ENCODE results near the gene RBM5. TPM values are rescaled to one million over a fixed set of nuclear protein-coding genes. Genes with fewer than 3 reads are reported as not detected.
A peak's percentile ranks its signal among the peaks of the same experiment; 100 is the strongest.

The RBM5 gene
- total RNA-seq, 2 donors from 2014 or later = 139 to 308 TPM

DNA sequence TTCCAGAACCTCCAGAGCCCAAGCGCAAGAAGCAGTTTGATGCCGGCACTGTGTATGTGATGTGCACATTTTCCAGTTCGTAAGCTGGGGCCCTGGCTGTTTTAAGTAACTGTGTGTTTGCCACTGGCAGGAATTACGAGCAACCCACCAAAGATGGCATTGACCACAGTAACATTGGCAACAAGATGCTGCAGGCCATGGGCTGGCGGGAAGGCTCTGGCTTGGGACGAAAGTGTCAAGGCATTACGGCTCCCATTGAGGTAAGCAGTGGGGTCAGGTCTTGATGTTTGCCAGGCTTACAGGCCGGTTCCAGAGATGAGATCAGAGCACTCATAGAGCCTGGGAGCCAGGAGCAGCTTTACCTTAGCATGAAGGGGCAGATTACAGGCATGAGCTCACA is 28.4 kb downstream of the RBM5 start:
- Histone ChIP-seq H3K27me3 (no peaks in the 10 kb centered on the region), H3K4me1 (no peaks in the 10 kb centered on the region), H3K9me3 (no peaks in the 10 kb centered on the region), H3K36me3 (replicated peaks in 1 of 2; ENCODE audit: insufficient read depth in 1 of 2, low read depth in 2 of 2) (peaks cover 20 to 63% of the 10 kb centered on the region in 2 donors), H3K4me3 (no peak overlapping the region), H3K27ac (no peak overlapping the region)
- DNase-seq (no peak), ATAC-seq (no peak)
- intact Hi-C loops (cut with DNase I) = no loop called here
- TF ChIP-seq, protein P1, sequence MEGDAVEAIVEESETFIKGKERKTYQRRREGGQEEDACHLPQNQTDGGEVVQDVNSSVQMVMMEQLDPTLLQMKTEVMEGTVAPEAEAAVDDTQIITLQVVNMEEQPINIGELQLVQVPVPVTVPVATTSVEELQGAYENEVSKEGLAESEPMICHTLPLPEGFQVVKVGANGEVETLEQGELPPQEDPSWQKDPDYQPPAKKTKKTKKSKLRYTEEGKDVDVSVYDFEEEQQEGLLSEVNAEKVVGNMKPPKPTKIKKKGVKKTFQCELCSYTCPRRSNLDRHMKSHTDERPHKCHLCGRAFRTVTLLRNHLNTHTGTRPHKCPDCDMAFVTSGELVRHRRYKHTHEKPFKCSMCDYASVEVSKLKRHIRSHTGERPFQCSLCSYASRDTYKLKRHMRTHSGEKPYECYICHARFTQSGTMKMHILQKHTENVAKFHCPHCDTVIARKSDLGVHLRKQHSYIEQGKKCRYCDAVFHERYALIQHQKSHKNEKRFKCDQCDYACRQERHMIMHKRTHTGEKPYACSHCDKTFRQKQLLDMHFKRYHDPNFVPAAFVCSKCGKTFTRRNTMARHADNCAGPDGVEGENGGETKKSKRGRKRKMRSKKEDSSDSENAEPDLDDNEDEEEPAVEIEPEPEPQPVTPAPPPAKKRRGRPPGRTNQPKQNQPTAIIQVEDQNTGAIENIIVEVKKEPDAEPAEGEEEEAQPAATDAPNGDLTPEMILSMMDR (IDR thresholded peaks at IDR 0.05) = no peak
- TF ChIP-seq POLR2A (IDR thresholded peaks at IDR 0.05) = no peak
- WGBS, 2 donors = 90 to 95% methylated on average over 8 of the region's 8 CpGs

DNA sequence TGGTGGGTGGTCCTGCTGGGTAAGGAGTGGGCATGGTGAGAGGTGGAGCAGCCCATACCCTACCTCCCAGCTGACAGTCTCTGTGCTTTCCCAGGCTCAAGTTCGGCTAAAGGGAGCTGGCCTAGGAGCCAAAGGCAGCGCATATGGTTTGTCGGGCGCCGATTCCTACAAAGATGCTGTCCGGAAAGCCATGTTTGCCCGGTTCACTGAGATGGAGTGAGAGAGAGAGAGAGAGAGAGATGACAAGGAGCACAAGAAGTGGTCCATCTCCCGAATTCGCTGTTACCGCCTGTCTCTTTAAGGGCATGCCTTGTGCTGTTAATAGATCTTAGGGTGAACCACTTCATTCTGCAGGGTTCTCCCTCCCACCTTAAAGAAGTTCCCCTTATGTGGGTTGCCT is 29.5 kb downstream of the RBM5 start:
- Histone ChIP-seq H3K4me1 (no peaks in the 10 kb centered on the region), H3K4me3 (no peak overlapping the region), H3K9me3 (no peaks in the 10 kb centered on the region), H3K27ac (no peak overlapping the region), H3K27me3 (no peaks in the 10 kb centered on the region), H3K36me3 (replicated peaks in 1 of 2; ENCODE audit: insufficient read depth in 1 of 2, low read depth in 2 of 2) (peaks cover 20 to 54% of the 10 kb centered on the region in 2 donors)
- DNase-seq (no peak), ATAC-seq (no peak)
- intact Hi-C loops (cut with DNase I) = no loop called here
- no peak for TF ChIP-seq POLR2A (IDR thresholded peaks at IDR 0.05)
- TF ChIP-seq, protein P1 (IDR thresholded peaks at IDR 0.05) = no peak
- 82 to 93% methylated on average over 10 of the region's 10 CpGs for WGBS, 2 donors

DNA sequence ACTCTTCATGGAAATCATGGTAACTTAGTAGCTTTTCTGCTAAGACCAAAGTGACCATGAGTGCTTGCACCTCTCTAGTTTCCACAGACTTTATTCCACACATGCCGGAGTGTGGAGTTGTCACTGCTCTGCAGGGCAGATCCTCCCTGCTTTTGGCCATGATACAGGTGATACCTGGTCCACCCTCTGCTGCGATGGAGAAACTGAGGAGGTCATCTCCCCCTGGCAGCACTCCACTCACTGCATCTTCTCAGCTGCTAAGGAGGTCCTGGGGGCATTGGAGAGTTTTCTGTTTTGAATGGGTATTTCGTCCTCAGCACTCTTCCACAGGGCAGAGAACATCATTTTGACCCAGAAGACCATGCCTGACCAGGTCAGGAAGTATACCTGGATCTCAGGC is 31.1 kb downstream of the RBM5 start:
- intact Hi-C loops (cut with DNase I) = loop anchor here (5.0 kb wide), 1 partner anchor 68 kb away; no protein-coding TSS in a partner anchor
- TF ChIP-seq POLR2A (IDR thresholded peaks at IDR 0.05) = no peak
- TF ChIP-seq, protein P1 (IDR thresholded peaks at IDR 0.05) = no peak
- no peak overlapping the region for H3K4me3 ChIP-seq
- H3K36me3 ChIP-seq (replicated peaks in 1 of 2; ENCODE audit: insufficient read depth in 1 of 2, low read depth in 2 of 2) = peaks cover 18 to 40% of the 10 kb centered on the region in 2 donors
- H3K27me3 ChIP-seq = no peaks in the 10 kb centered on the region
- ATAC-seq = no peak
- DNase-seq = no peak
- 81 to 91% methylated on average over 3 of the region's 3 CpGs for WGBS, 2 donors
- H3K27ac ChIP-seq = no peak overlapping the region
- no peaks in the 10 kb centered on the region for H3K4me1 ChIP-seq
- H3K9me3 ChIP-seq = no peaks in the 10 kb centered on the region

DNA sequence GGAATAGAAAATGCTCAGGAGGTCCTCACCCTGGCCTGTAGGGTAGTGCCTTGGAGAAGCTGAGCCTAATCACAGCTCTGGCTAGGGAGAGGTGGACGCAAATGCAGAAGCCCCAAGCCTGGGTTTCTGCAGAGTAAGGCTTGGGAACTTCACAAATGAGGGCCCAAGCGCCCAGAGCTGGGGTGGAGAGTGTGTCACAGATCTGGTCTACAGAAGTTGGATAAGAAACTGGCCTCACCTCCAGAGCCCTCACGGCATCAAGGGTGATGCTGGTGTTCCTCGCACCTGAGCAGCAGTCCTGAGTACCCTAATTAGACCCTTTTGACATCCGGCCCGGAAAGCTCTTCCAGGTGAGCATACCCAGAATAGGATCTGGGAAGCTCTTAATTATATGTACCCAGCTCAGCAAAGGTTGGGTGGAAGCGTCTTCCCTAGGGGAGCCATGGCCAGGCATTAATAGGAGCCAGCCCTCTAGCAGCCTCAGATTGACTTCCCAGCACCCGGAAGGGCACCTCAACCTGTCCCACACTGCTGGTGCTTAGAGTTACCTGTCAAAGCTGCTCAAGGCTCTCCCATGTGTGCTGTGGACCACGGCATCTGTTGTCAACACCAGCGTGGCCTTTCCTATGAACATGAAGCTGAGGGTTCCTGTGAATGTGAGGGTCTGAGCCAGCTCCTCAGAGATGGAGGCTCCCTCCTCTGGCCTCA is 31.8 kb downstream of the RBM5 start:
- WGBS, 2 donors = 83% methylated on average over 10 of the region's 10 CpGs; no CpG with 5 or more reads in 1 of the 2 donors
- TF ChIP-seq, protein P1 (IDR thresholded peaks at IDR 0.05) = no peak
- no peak for TF ChIP-seq POLR2A (IDR thresholded peaks at IDR 0.05)
- ATAC-seq = no peak
- H3K4me1 ChIP-seq = no peaks in the 10 kb centered on the region
- peaks cover 10 to 32% of the 10 kb centered on the region in 2 donors for H3K36me3 ChIP-seq (replicated peaks in 1 of 2; ENCODE audit: insufficient read depth in 1 of 2, low read depth in 2 of 2)
- peak overlapping the region in 1 of 4 donors; percentile 8 for H3K27ac ChIP-seq
- no peaks in the 10 kb centered on the region for H3K27me3 ChIP-seq
- no peaks in the 10 kb centered on the region for H3K9me3 ChIP-seq
- intact Hi-C loops (cut with DNase I) = loop anchor here (5.0 kb wide), 1 partner anchor 67 kb away; no protein-coding TSS in a partner anchor
- no peak overlapping the region for H3K4me3 ChIP-seq
- no peak for DNase-seq
